Spleen (tissue), 7 donors: Measurements from ENCODE around the gene COBLL1.

Experiments
- POLR2A ChIP-seq, 3 donors: fragments of 450-650 bp; IDR thresholded peaks; one replicate each; pipeline ENCODE4 v1.5.1; 2017; ENCODE audit warnings: antibody characterized with exemption in 3 of 3, mild to moderate bottlenecking in 1 of 3
- POLR2AphosphoS5 ChIP-seq, 3 donors: sonication (generic); formaldehyde crosslinking; IDR thresholded peaks; one replicate each; pipeline ENCODE4 v1.5.1; 2017; ENCODE audit warnings: antibody characterized with exemption in 3 of 3
- TF ChIP-seq, protein P1 (sequence below), 11 experiments: fragments of 200-600 bp in 7 of 11; fragments of 450-650 bp in 4 of 11; sonication (generic) in 4 of 11; IDR thresholded peaks in 8 of 11; conservative IDR thresholded peaks in 3 of 11; 1 replicate in 7 of 11; 2 replicates in 4 of 11; pipeline versions ENCODE4 v1.4.0 to v1.8.0; 2016 to 2021; ENCODE audit warnings: antibody characterized with exemption in 11 of 11, inconsistent platforms in 4 of 11, mild to moderate bottlenecking in 1 of 11
- donor health status: DM: no; HTN: no; CAD: no; lungs with moderate emphysema.
- donor health status: DM: no; HTN: no; CAD: no.
- donor health status: DM: no; HTN: no; CAD: no.

- TF ChIP-seq, protein P1, sequence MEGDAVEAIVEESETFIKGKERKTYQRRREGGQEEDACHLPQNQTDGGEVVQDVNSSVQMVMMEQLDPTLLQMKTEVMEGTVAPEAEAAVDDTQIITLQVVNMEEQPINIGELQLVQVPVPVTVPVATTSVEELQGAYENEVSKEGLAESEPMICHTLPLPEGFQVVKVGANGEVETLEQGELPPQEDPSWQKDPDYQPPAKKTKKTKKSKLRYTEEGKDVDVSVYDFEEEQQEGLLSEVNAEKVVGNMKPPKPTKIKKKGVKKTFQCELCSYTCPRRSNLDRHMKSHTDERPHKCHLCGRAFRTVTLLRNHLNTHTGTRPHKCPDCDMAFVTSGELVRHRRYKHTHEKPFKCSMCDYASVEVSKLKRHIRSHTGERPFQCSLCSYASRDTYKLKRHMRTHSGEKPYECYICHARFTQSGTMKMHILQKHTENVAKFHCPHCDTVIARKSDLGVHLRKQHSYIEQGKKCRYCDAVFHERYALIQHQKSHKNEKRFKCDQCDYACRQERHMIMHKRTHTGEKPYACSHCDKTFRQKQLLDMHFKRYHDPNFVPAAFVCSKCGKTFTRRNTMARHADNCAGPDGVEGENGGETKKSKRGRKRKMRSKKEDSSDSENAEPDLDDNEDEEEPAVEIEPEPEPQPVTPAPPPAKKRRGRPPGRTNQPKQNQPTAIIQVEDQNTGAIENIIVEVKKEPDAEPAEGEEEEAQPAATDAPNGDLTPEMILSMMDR (IDR thresholded peaks at IDR 0.05 in 8 of 11, conservative IDR thresholded peaks at IDR 0.05 in 3 of 11) = no peak
- TF ChIP-seq POLR2AphosphoS5 (IDR thresholded peaks at IDR 0.05) (no peak), POLR2A (IDR thresholded peaks at IDR 0.05) (no peak)
These were observed 24.7 kb downstream of the COBLL1 start for GRCh38 chr2:164816900-164817299.
